HepG2 (cell line): ENCODE measurements around the gene SDK1. TPM values are rescaled to one million over a fixed set of nuclear protein-coding genes. Genes with fewer than 3 reads are reported as not detected.

Experiments
- ATAC-seq: fragments of 200-7000 bp; cut with Tn5 transposase; 3 replicates; pipeline ENCODE4 v1.9.1; 2020; ENCODE audit warnings: mild to moderate bottlenecking, moderate library complexity
- BruUV-seq: library from RNA; stranded (reverse); fragments of 400-500 nt; replicated peaks from 2 replicates; lab custom pipeline; 2021; lab: Mats Ljungman, UMichigan
- CTCF ChIA-PET: fragments of 300-600 bp; formaldehyde crosslinking; extraction: SDS; loops from one replicate; lab custom pipeline; 2021; ENCODE audit warnings: low total read pairs, inconsistent platforms, low intra/inter-chr PET ratio; lab: Yijun Ruan, JAX
- POLR2A ChIA-PET: fragments of 350-600 bp; sonication (Branson Sonifier 250); formaldehyde crosslinking; loops from one replicate; lab custom pipeline; 2020; ENCODE audit warnings: antibody characterized with exemption, inconsistent platforms; lab: Yijun Ruan, JAX
- DNase-seq: peaks from one replicate; pipeline ENCODE4 v3.0.0-alpha.2; 2015; ENCODE audit warnings: low spot score
- FAIRE-seq: peaks from 3 replicates; lab custom pipeline; 2011; peaks lifted over from hg19 to GRCh38; lab: Jason Lieb, UNC
- H2AFZ ChIP-seq: one replicate; pipeline ENCODE4 v1.6.1; 2011; ENCODE audit warnings: low read length, inconsistent platforms
- H3K27ac ChIP-seq: fragments of 300-600 bp; 3 replicates; pipeline ENCODE4 v1.8.0; 2011; ENCODE audit warnings: mixed run types, mild to moderate bottlenecking, mixed read lengths, low read length, inconsistent platforms; ENCODE audit not compliant: insufficient read depth; ENCODE audit errors: extremely low read length
- H3K27me3 ChIP-seq, 2 experiments: fragments of 200-600 bp in 1 of 2; 2 replicates in 1 of 2; 3 replicates in 1 of 2; pipeline versions ENCODE4 v1.6.0 to v1.8.0; 2011; ENCODE audit warnings: low read length in 2 of 2, mild to moderate bottlenecking in 2 of 2, moderate library complexity in 2 of 2, inconsistent platforms in 1 of 2; ENCODE audit not compliant: insufficient read depth in 2 of 2, control insufficient read depth in 1 of 2
- H3K36me3 ChIP-seq, 2 experiments: fragments of 200-600 bp in 1 of 2; replicated peaks in 1 of 2; 2 replicates in 1 of 2; 3 replicates in 1 of 2; pipeline versions ENCODE4 v1.5.1 to v1.8.0; 2011; ENCODE audit warnings: low read length in 2 of 2, inconsistent platforms in 1 of 2; ENCODE audit not compliant: insufficient read depth in 2 of 2, control insufficient read depth in 1 of 2
- H3K4me1 ChIP-seq: 2 replicates; pipeline ENCODE4 v1.5.1; 2012; ENCODE audit warnings: low read length, inconsistent platforms; ENCODE audit not compliant: insufficient read depth
- H3K4me2 ChIP-seq: 2 replicates; pipeline ENCODE4 v1.6.0; 2011; ENCODE audit warnings: low read depth, low read length, inconsistent platforms
- H3K4me3 ChIP-seq, 3 experiments: fragments of 200-600 bp in 1 of 3; sonication (generic), shearing (Covaris generic) in 1 of 3; replicated peaks in 1 of 3; 2 replicates each; pipeline ENCODE4 v1.5.1; 2011 to 2016; ENCODE audit warnings: low read length in 3 of 3, inconsistent platforms in 2 of 3, low read depth in 2 of 3, mild to moderate bottlenecking in 2 of 3, control low read depth in 1 of 3, mixed read lengths in 1 of 3; ENCODE audit not compliant: insufficient read depth in 1 of 3
- H3K79me2 ChIP-seq: one replicate; pipeline ENCODE4 v1.6.1; 2011; ENCODE audit warnings: low read length, inconsistent platforms; ENCODE audit not compliant: insufficient read depth
- H3K9ac ChIP-seq: 2 replicates; pipeline ENCODE4 v1.6.0; 2011; ENCODE audit warnings: mild to moderate bottlenecking, low read depth, low read length, inconsistent platforms; ENCODE audit not compliant: insufficient read depth
- H3K9me3 ChIP-seq: 2 replicates; pipeline ENCODE4 v1.5.1; 2012; ENCODE audit warnings: mild to moderate bottlenecking, low read length
- H4K20me1 ChIP-seq: 2 replicates; pipeline ENCODE4 v1.6.0; 2011; ENCODE audit warnings: inconsistent platforms, mild to moderate bottlenecking, low read length, moderate library complexity; ENCODE audit not compliant: insufficient read depth
- CCDC6 ChIP-seq: sonication (generic); formaldehyde crosslinking; IDR thresholded peaks from 2 replicates; pipeline ENCODE4 v1.8.1; 2022; ENCODE audit warnings: mild to moderate bottlenecking, missing genetic modification reagents, moderate library complexity
- DR1 ChIP-seq: sonication (generic); formaldehyde crosslinking; IDR thresholded peaks from 2 replicates; pipeline ENCODE4 v1.8.0; 2021; ENCODE audit warnings: mild to moderate bottlenecking, missing genetic modification reagents, inconsistent platforms
- ETV6 ChIP-seq: sonication (generic); formaldehyde crosslinking; conservative IDR thresholded peaks from 2 replicates; pipeline ENCODE4 v1.4.0; 2020; ENCODE audit warnings: missing genetic modification reagents
- GTF3A ChIP-seq: sonication (generic); formaldehyde crosslinking; conservative IDR thresholded peaks from 2 replicates; pipeline ENCODE4 v1.4.0; 2020; ENCODE audit warnings: mild to moderate bottlenecking, missing genetic modification reagents
- HMG20A ChIP-seq: IDR thresholded peaks from 2 replicates; pipeline ENCODE4 v1.6.1; 2016; ENCODE audit warnings: borderline replicate concordance
- MIER3 ChIP-seq: IDR thresholded peaks from 2 replicates; pipeline ENCODE4 v1.6.1; 2016; ENCODE audit warnings: missing compliant biosample characterization, borderline replicate concordance
- SIX1 ChIP-seq: sonication (generic); formaldehyde crosslinking; IDR thresholded peaks from 2 replicates; pipeline ENCODE4 v1.4.0; 2020; ENCODE audit warnings: missing genetic modification reagents, borderline replicate concordance
- SUZ12 ChIP-seq: fragments of 150-350 bp; IDR thresholded peaks from 2 replicates; pipeline ENCODE4 v1.6.1; 2014; ENCODE audit warnings: low read depth, low read length
- TGIF2 ChIP-seq: IDR thresholded peaks from 2 replicates; pipeline ENCODE4 v1.6.1; 2016; ENCODE audit warnings: control low read depth, missing compliant biosample characterization
- ZNF556 ChIP-seq: sonication (generic); formaldehyde crosslinking; IDR thresholded peaks from 2 replicates; pipeline ENCODE4 v1.4.0; 2020; ENCODE audit warnings: mild to moderate bottlenecking, missing genetic modification reagents, borderline replicate concordance
- ZNF766 ChIP-seq: sonication (generic); formaldehyde crosslinking; IDR thresholded peaks from 2 replicates; pipeline ENCODE4 v1.5.0; 2020; ENCODE audit warnings: missing genetic modification reagents, borderline replicate concordance
- WGBS: methylation state at CpG from one replicate; pipeline ENCODE4 v1.1.6; 2017; ENCODE audit warnings: low lambda C conversion rate; 5-methylcytosine and 5-hydroxymethylcytosine counted together
- in situ Hi-C: cut with HindIII; loops from 2 replicates; pipeline ENCODE4 v1.10.0; 2017; ENCODE audit warnings: low pct_unique_long_range_greater_than_20kb; ENCODE audit not compliant: extremely low pct_ligation_motif_present
- intact Hi-C: fragments of 100-400 bp; cut with micrococcal nuclease; formaldehyde crosslinking; loops from one replicate; pipeline ENCODE4 v1.10.0; 2022; ENCODE audit not compliant: unreplicated experiment
- polyA plus RNA-seq, 8 experiments: library from polyadenylated mRNA; depleted of rRNA in 3 of 8; stranded (reverse) in 7 of 8; unstranded in 1 of 8; fragments of >200 nt; fragmentation: Illumina TruSeq in 4 of 8; extraction: Trizol in 4 of 8; gene quantifications; 2 replicates each; pipeline versions ENCODE4 v1.2.1 to v1.2.3, GENCODE V29; 2011 to 2016; ENCODE audit warnings: low read depth in 4 of 8, missing spikeins in 1 of 8, mixed read lengths in 1 of 8; ENCODE audit not compliant: insufficient read depth in 1 of 8
- total RNA-seq, 5 experiments: library from RNA; depleted of rRNA; stranded (reverse); fragments of >200 nt; fragmentation: Illumina TruSeq; extraction: Trizol; gene quantifications; 2 replicates each; pipeline ENCODE4 v1.2.3, GENCODE V29; 2016; ENCODE audit warnings: low read depth in 1 of 5
- TF ChIP-seq, protein P1 (sequence below), 2 experiments: sonication (generic) in 1 of 2; formaldehyde crosslinking in 1 of 2; IDR thresholded peaks; 2 replicates each; pipeline versions ENCODE4 v1.6.1 to v1.9.0; 2014 to 2022; ENCODE audit warnings: antibody characterized with exemption in 1 of 2, borderline replicate concordance in 1 of 2, inconsistent platforms in 1 of 2, low read depth in 1 of 2, missing genetic modification reagents in 1 of 2
- TF ChIP-seq, protein P2 (sequence below): sonication (generic); formaldehyde crosslinking; IDR thresholded peaks from 2 replicates; pipeline ENCODE4 v1.5.0; 2020; ENCODE audit warnings: missing genetic modification reagents, mild to moderate bottlenecking, borderline replicate concordance
- TF ChIP-seq, protein P3 (sequence below), 2 experiments: fragments of 450-650 bp in 1 of 2; sonication (generic) in 1 of 2; formaldehyde crosslinking; IDR thresholded peaks; 2 replicates each; pipeline versions ENCODE4 v1.5.0 to v1.8.0; 2020 to 2022; ENCODE audit warnings: mild to moderate bottlenecking in 1 of 2, missing genetic modification reagents in 1 of 2
- TF ChIP-seq, protein P4 (sequence below): sonication (generic); formaldehyde crosslinking; IDR thresholded peaks from 2 replicates; pipeline ENCODE4 v1.4.0; 2020; ENCODE audit warnings: missing genetic modification reagents

Gene SDK1
- total and polyA plus RNA-seq, 2 of the 13 experiments (the other 11 are each of a cell fraction or from before 2014, with no cell fraction given): 0.35 to 2.4 TPM

DNA sequence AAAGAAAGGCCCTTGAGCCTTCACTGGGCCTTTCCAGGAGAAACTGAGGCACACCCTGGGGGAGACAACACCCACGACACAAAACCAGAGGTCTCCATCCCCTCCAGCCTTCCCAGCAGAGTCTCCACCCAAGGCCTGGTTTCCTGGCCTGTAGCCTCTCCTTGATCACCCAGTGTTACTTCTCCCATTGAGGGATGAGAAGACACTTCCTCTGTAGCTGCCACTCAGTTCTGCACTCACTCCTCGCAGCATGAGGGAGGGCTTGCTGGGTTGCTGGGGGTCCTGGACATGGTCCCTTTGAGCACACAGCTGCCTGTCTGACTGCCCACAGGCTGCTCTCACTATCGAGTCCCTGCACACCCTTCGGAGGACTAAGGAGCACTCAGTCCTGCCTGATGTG, 943.0 kb downstream of the SDK1 start:
- H3K4me3 ChIP-seq: no peak overlapping the region
- POLR2A ChIA-PET: no interaction called here
- TF ChIP-seq, protein P1, sequence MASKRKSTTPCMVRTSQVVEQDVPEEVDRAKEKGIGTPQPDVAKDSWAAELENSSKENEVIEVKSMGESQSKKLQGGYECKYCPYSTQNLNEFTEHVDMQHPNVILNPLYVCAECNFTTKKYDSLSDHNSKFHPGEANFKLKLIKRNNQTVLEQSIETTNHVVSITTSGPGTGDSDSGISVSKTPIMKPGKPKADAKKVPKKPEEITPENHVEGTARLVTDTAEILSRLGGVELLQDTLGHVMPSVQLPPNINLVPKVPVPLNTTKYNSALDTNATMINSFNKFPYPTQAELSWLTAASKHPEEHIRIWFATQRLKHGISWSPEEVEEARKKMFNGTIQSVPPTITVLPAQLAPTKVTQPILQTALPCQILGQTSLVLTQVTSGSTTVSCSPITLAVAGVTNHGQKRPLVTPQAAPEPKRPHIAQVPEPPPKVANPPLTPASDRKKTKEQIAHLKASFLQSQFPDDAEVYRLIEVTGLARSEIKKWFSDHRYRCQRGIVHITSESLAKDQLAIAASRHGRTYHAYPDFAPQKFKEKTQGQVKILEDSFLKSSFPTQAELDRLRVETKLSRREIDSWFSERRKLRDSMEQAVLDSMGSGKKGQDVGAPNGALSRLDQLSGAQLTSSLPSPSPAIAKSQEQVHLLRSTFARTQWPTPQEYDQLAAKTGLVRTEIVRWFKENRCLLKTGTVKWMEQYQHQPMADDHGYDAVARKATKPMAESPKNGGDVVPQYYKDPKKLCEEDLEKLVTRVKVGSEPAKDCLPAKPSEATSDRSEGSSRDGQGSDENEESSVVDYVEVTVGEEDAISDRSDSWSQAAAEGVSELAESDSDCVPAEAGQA (IDR thresholded peaks at IDR 0.05; ENCODE audit: low read depth): no peak
- TF ChIP-seq, protein P1 (CRISPR knock-in tag; IDR thresholded peaks at IDR 0.05; ENCODE audit: borderline replicate concordance): no peak
- no peak for TF ChIP-seq HMG20A (CRISPR knock-in tag)
- no peak for TF ChIP-seq MIER3
- TF ChIP-seq, protein P2, sequence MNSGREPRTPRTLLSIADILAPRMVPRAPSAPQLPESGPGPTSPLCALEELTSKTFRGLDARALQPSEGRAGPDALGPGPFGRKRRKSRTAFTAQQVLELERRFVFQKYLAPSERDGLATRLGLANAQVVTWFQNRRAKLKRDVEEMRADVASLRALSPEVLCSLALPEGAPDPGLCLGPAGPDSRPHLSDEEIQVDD (CRISPR knock-in tag): no peak
- TF ChIP-seq, protein P3, sequence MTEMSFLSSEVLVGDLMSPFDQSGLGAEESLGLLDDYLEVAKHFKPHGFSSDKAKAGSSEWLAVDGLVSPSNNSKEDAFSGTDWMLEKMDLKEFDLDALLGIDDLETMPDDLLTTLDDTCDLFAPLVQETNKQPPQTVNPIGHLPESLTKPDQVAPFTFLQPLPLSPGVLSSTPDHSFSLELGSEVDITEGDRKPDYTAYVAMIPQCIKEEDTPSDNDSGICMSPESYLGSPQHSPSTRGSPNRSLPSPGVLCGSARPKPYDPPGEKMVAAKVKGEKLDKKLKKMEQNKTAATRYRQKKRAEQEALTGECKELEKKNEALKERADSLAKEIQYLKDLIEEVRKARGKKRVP (CRISPR knock-in tag; IDR thresholded peaks at IDR 0.05): no peak
- no peak for TF ChIP-seq ZNF766 (CRISPR knock-in tag)
- TF ChIP-seq DR1 (CRISPR knock-in tag): no peak
- no peak for TF ChIP-seq TGIF2 (CRISPR knock-in tag)
- TF ChIP-seq SIX1 (CRISPR knock-in tag): no peak
- TF ChIP-seq ETV6 (CRISPR knock-in tag): no peak
- TF ChIP-seq, protein P4, sequence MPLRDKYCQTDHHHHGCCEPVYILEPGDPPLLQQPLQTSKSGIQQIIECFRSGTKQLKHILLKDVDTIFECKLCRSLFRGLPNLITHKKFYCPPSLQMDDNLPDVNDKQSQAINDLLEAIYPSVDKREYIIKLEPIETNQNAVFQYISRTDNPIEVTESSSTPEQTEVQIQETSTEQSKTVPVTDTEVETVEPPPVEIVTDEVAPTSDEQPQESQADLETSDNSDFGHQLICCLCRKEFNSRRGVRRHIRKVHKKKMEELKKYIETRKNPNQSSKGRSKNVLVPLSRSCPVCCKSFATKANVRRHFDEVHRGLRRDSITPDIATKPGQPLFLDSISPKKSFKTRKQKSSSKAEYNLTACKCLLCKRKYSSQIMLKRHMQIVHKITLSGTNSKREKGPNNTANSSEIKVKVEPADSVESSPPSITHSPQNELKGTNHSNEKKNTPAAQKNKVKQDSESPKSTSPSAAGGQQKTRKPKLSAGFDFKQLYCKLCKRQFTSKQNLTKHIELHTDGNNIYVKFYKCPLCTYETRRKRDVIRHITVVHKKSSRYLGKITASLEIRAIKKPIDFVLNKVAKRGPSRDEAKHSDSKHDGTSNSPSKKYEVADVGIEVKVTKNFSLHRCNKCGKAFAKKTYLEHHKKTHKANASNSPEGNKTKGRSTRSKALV: no peak
- TF ChIP-seq CCDC6 (CRISPR knock-in tag): no peak
- no peak for TF ChIP-seq ZNF556 (CRISPR knock-in tag)
- no peak for TF ChIP-seq SUZ12
- TF ChIP-seq GTF3A (CRISPR knock-in tag): no peak
- H3K9ac ChIP-seq: no peak overlapping the region
- no peak for FAIRE-seq
- H3K27me3 ChIP-seq: no peaks in the 10 kb centered on the region
- H4K20me1 ChIP-seq: no peaks in the 10 kb centered on the region
- H3K36me3 ChIP-seq: no peaks in the 10 kb centered on the region
- H3K79me2 ChIP-seq: no peaks in the 10 kb centered on the region
- in situ Hi-C loops: no loop called here
- no peaks in the 10 kb centered on the region for H3K9me3 ChIP-seq
- H2AFZ ChIP-seq: no peak overlapping the region
- H3K27ac ChIP-seq: no peak overlapping the region
- no peak overlapping the region for H3K4me2 ChIP-seq
- CTCF ChIA-PET: no interaction called here
- ATAC-seq: no peak
- no TSS peak for BruUV-seq
- intact Hi-C loops: no loop called here
- DNase-seq: no peak
- peaks cover 25% of the 10 kb centered on the region for H3K4me1 ChIP-seq
- no CpG with 5 or more reads among the region's 4 CpGs for WGBS
